GM23248 (cell line): ENCODE measurements around the gene CD83. TPM values are rescaled to one million over a fixed set of nuclear protein-coding genes. Genes with fewer than 3 reads are reported as not detected.

Source experiments
- DNase-seq: peaks from one replicate; pipeline ENCODE4 v3.0.0-alpha.2; 2015
- H2AFZ ChIP-seq: fragments of 200-600 bp; sonication (generic); 2 replicates; pipeline ENCODE4 v1.6.1; 2016; ENCODE audit warnings: antibody characterized with exemption
- H3F3A ChIP-seq: fragments of 200-600 bp; sonication (generic); 2 replicates; pipeline ENCODE4 v1.6.1; 2016; ENCODE audit warnings: mild to moderate bottlenecking, antibody characterized with exemption, mixed run types; ENCODE audit not compliant: insufficient read depth
- H3K27ac ChIP-seq: fragments of 200-600 bp; sonication (generic); 2 replicates; pipeline ENCODE4 v1.5.1; 2016; ENCODE audit warnings: mild to moderate bottlenecking
- H3K27me3 ChIP-seq: fragments of 200-600 bp; sonication (generic); replicated peaks from 2 replicates; pipeline ENCODE4 v1.6.1; 2016; ENCODE audit warnings: mild to moderate bottlenecking; ENCODE audit not compliant: insufficient read depth
- H3K36me3 ChIP-seq: fragments of 200-600 bp; sonication (generic); 2 replicates; pipeline ENCODE4 v1.6.1; 2016; ENCODE audit warnings: low read depth, mild to moderate bottlenecking
- H3K4me1 ChIP-seq: fragments of 200-600 bp; sonication (generic); 2 replicates; pipeline ENCODE4 v1.6.1; 2016; ENCODE audit warnings: mild to moderate bottlenecking; ENCODE audit not compliant: insufficient read depth
- H3K4me2 ChIP-seq: fragments of 200-600 bp; sonication (generic); one replicate; pipeline ENCODE4 v1.6.1; 2016; ENCODE audit warnings: mild to moderate bottlenecking; ENCODE audit not compliant: unreplicated experiment
- H3K4me3 ChIP-seq: fragments of 200-600 bp; sonication (generic); 2 replicates; pipeline ENCODE4 v1.5.1; 2016; ENCODE audit warnings: mild to moderate bottlenecking
- H3K79me2 ChIP-seq: fragments of 200-600 bp; sonication (generic); 2 replicates; pipeline ENCODE4 v1.6.1; 2016; ENCODE audit warnings: mild to moderate bottlenecking; ENCODE audit not compliant: insufficient read depth
- H3K9ac ChIP-seq: fragments of 200-600 bp; sonication (generic); 2 replicates; pipeline ENCODE4 v1.6.1; 2016; ENCODE audit warnings: mild to moderate bottlenecking
- H3K9me2 ChIP-seq: fragments of 200-600 bp; sonication (generic); 2 replicates; pipeline ENCODE4 v1.6.1; 2016; ENCODE audit warnings: mixed run types, mild to moderate bottlenecking, moderate library complexity; ENCODE audit not compliant: insufficient read depth
- H3K9me3 ChIP-seq: fragments of 200-600 bp; sonication (generic); one replicate; pipeline ENCODE4 v1.6.1; 2017; ENCODE audit warnings: low read depth
- H4K20me1 ChIP-seq: fragments of 200-600 bp; sonication (generic); 2 replicates; pipeline ENCODE4 v1.6.0; 2016; ENCODE audit not compliant: insufficient read depth
- EZH2 ChIP-seq: fragments of 200-600 bp; sonication (generic); IDR thresholded peaks from 2 replicates; pipeline ENCODE4 v1.6.1; 2018; ENCODE audit warnings: antibody characterized with exemption, mild to moderate bottlenecking; ENCODE audit not compliant: insufficient read depth, poor library complexity, severe bottlenecking
- EZH2phosphoT487 ChIP-seq: fragments of 200-600 bp; sonication (generic); IDR thresholded peaks from 2 replicates; pipeline ENCODE4 v1.6.1; 2018; ENCODE audit warnings: antibody characterized with exemption, moderate library complexity, mild to moderate bottlenecking, low read depth; ENCODE audit not compliant: insufficient read depth
- WGBS, 2 experiments: methylation state at CpG; one replicate each; pipeline ENCODE4 v1.1.6; 2015 to 2017; ENCODE audit warnings: low lambda C conversion rate in 2 of 2, low coverage in 1 of 2; ENCODE audit errors: missing lambda C conversion rate in 2 of 2; 5-methylcytosine and 5-hydroxymethylcytosine counted together
- in situ Hi-C: fragments of 300-500 bp; cut with MboI; formaldehyde crosslinking; loops from 2 replicates; pipeline ENCODE4 v1.15.0; 2020
- polyA plus RNA-seq: library from polyadenylated mRNA; unstranded; fragments of >200 nt; fragmentation: Nextera tagmentation; extraction: Ambion mirVana; gene quantifications from 2 replicates; pipeline ENCODE4 v1.2.1, GENCODE V29; 2016
- total RNA-seq: library from RNA; depleted of rRNA; stranded (reverse); fragments of >200 nt; shearing (Covaris generic); gene quantifications from 2 replicates; pipeline ENCODE4 v1.2.3, GENCODE V29; 2014

CD83 gene
- total and polyA plus RNA-seq, 2 experiments from 2014 or later = 1.2 to 1.5 TPM

DNA sequence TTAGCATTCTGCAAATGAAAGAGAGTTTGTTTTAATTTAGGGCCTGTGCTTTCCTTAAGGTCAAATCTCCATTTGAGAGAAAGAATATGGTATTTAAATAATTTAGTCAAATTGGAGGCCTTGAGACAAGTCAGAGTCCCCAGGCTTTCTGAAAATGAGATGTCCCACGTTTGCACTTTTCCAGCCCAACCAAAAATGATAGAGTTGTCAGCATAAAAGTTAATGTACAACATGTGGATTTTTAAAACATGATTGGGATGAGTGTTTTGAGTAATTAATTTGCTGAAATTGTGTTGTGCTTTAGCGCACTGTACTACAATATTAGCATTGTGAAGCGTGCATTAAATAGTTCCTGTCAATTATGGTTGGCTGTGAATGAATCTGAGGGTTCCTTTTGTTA lies 10.0 kb downstream of the CD83 start:
- Histone ChIP-seq H3F3A (no peaks in the 10 kb centered on the region), H3K27ac (no peak overlapping the region)
- WGBS, 2 experiments = 47 to 57% methylated on average over 3 of the region's 3 CpGs

GRCh38 chr6:14128012-14128411 lies 10.4 kb downstream of the CD83 start:
- Histone ChIP-seq H3K27me3 (no peaks in the 10 kb centered on the region), H3K27ac (no peak overlapping the region), H3K4me3 (no peak overlapping the region), H3K9me3 (no peaks in the 10 kb centered on the region), H3K4me2 (no peak overlapping the region), H3K4me1 (peaks cover 9% of the 10 kb centered on the region), H3F3A (no peaks in the 10 kb centered on the region), H3K9ac (no peak overlapping the region), H2AFZ (no peak overlapping the region), H3K36me3 (no peaks in the 10 kb centered on the region), H3K9me2 (no peaks in the 10 kb centered on the region), H4K20me1 (no peaks in the 10 kb centered on the region), H3K79me2 (no peaks in the 10 kb centered on the region)
- TF ChIP-seq EZH2 = no peak
- TF ChIP-seq EZH2phosphoT487 = no peak
- no peak for DNase-seq
- in situ Hi-C loops = no loop called here
- 53 to 58% methylated on average over 4 of the region's 4 CpGs for WGBS, 2 experiments

More for the DNA sequence above, 10.0 kb downstream of the CD83 start:
- H3K4me3 ChIP-seq = no peak overlapping the region
- H3K79me2 ChIP-seq = no peaks in the 10 kb centered on the region
- TF ChIP-seq EZH2 (no peak), EZH2phosphoT487 (no peak)
- H3K36me3 ChIP-seq = no peaks in the 10 kb centered on the region
- no peak overlapping the region for H3K9ac ChIP-seq
- peaks cover 9% of the 10 kb centered on the region for H3K4me1 ChIP-seq
- in situ Hi-C loops = no loop called here
- no peaks in the 10 kb centered on the region for H3K9me3 ChIP-seq
- H3K9me2 ChIP-seq = no peaks in the 10 kb centered on the region
- H3K27me3 ChIP-seq = no peaks in the 10 kb centered on the region
- no peaks in the 10 kb centered on the region for H4K20me1 ChIP-seq
- DNase-seq = no peak
- H3K4me2 ChIP-seq = no peak overlapping the region
- no peak overlapping the region for H2AFZ ChIP-seq

- H3K9me2 ChIP-seq = no peaks in the 10 kb centered on the region
- no peaks in the 10 kb centered on the region for H3K9me3 ChIP-seq
- DNase-seq = no peak
- H4K20me1 ChIP-seq = no peaks in the 10 kb centered on the region
- no peak overlapping the region for H3K27ac ChIP-seq
- no peak overlapping the region for H2AFZ ChIP-seq
- 91 to 92% methylated on average over 4 of the region's 4 CpGs for WGBS, 2 experiments
- H3K36me3 ChIP-seq = no peaks in the 10 kb centered on the region
- no peaks in the 10 kb centered on the region for H3K79me2 ChIP-seq
- no peaks in the 10 kb centered on the region for H3F3A ChIP-seq
- no peak overlapping the region for H3K4me3 ChIP-seq
- TF ChIP-seq EZH2 = no peak
- TF ChIP-seq EZH2phosphoT487 = no peak
- H3K27me3 ChIP-seq = no peaks in the 10 kb centered on the region
- no peak overlapping the region for H3K9ac ChIP-seq
- H3K4me2 ChIP-seq = no peak overlapping the region
- in situ Hi-C loops = no loop called here
- peaks cover 3% of the 10 kb centered on the region; the same call in 1 of the 2 replicates for H3K4me1 ChIP-seq
Measured at GRCh38 chr6:14128746-14129145, 11.2 kb downstream of the CD83 start.

DNA sequence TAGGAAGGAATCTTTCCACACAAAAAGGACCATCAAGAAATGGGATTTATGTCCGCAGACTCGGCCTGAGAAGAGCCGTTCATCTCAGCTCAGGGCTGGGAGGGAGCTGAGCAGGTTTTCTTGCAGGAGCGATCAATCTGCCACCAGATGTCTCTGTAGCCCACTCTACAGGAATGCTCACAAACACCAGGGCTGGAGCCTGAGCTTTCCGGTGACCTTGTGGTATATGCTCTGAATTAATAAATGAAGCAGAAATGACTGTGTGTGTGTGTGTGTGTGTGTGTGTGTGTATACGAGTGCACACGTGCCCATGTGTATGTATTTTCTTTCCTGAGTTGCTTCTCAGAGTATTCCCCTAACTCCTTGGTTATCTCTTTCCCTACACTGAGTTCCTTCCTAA lies 12.0 kb downstream of the CD83 start:
- no peaks in the 10 kb centered on the region for H3K9me3 ChIP-seq
- H3K27me3 ChIP-seq = no peaks in the 10 kb centered on the region
- peak; percentile 68 for DNase-seq
- 57 to 59% methylated on average over 7 of the region's 7 CpGs for WGBS, 2 experiments
- no peak overlapping the region for H2AFZ ChIP-seq
- no peak overlapping the region for H3K9ac ChIP-seq
- no peak overlapping the region for H3K4me2 ChIP-seq
- no peaks in the 10 kb centered on the region for H3K9me2 ChIP-seq
- H3F3A ChIP-seq = no peaks in the 10 kb centered on the region
- no peaks in the 10 kb centered on the region for H3K36me3 ChIP-seq
- H3K79me2 ChIP-seq = no peaks in the 10 kb centered on the region
- in situ Hi-C loops = no loop called here
- H3K4me3 ChIP-seq = no peak overlapping the region
- TF ChIP-seq EZH2 (no peak), EZH2phosphoT487 (no peak)
- no peaks in the 10 kb centered on the region for H4K20me1 ChIP-seq
- H3K4me1 ChIP-seq = peaks cover 3% of the 10 kb centered on the region; the same call in 1 of the 2 replicates
- H3K27ac ChIP-seq = no peak overlapping the region

GRCh38 chr6:14130435-14131075 lies 13.0 kb downstream of the CD83 start:
- no peak overlapping the region for H3K27ac ChIP-seq
- in situ Hi-C loops = no loop called here
- peak; percentile 27 for DNase-seq

More at GRCh38 chr6:14130435-14131075, 13.0 kb downstream of the CD83 start:
- Histone ChIP-seq H3K79me2 (no peaks in the 10 kb centered on the region), H3F3A (no peaks in the 10 kb centered on the region), H3K4me2 (no peak overlapping the region), H2AFZ (no peak overlapping the region), H3K27me3 (no peaks in the 10 kb centered on the region), H4K20me1 (no peaks in the 10 kb centered on the region), H3K4me3 (no peak overlapping the region), H3K9me3 (no peaks in the 10 kb centered on the region), H3K4me1 (peaks cover 3% of the 10 kb centered on the region; the same call in 1 of the 2 replicates), H3K36me3 (no peaks in the 10 kb centered on the region), H3K9ac (no peak overlapping the region), H3K9me2 (no peaks in the 10 kb centered on the region)
- 94% methylated on average over 15 of the region's 15 CpGs for WGBS, 2 experiments
- TF ChIP-seq EZH2phosphoT487 (no peak), EZH2 (no peak)
